DMS79 (cell line): ENCODE data around the gene ADGRF4.

Experiments used
- DNase-seq: peaks from one replicate; lab custom pipeline; 2025; lab: John Stamatoyannopoulos, UW

Gene ADGRF4, protein sequence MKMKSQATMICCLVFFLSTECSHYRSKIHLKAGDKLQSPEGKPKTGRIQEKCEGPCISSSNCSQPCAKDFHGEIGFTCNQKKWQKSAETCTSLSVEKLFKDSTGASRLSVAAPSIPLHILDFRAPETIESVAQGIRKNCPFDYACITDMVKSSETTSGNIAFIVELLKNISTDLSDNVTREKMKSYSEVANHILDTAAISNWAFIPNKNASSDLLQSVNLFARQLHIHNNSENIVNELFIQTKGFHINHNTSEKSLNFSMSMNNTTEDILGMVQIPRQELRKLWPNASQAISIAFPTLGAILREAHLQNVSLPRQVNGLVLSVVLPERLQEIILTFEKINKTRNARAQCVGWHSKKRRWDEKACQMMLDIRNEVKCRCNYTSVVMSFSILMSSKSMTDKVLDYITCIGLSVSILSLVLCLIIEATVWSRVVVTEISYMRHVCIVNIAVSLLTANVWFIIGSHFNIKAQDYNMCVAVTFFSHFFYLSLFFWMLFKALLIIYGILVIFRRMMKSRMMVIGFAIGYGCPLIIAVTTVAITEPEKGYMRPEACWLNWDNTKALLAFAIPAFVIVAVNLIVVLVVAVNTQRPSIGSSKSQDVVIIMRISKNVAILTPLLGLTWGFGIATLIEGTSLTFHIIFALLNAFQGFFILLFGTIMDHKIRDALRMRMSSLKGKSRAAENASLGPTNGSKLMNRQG

DNA sequence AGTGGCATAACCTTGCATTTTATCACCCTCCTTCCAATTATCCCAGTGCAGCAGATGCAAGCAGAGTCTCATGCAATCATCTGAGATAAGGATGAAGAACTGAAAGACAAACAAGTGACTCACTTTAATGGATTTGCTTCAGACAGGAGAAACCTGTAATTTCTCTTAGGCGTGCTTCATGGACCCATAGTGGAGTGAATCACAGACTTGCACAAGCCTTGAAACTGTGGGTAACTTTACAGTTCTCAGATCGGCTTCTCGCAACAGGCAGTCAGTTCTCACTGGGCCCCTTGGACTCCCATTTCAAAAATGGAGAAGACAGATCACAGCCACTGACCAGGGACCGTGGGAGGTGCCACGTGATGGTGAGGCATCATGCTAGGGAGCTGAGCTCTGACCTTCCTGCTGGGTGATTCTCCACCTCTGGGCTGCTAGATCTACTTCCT lies at the start of gene ADGRF4:
ADGRF4 (plus strand) TSS at position 239 of the 446 bp plus-strand sequence. CDS start 8,666 bp downstream, outside the sequence.
- no peak for DNase-seq

DNA sequence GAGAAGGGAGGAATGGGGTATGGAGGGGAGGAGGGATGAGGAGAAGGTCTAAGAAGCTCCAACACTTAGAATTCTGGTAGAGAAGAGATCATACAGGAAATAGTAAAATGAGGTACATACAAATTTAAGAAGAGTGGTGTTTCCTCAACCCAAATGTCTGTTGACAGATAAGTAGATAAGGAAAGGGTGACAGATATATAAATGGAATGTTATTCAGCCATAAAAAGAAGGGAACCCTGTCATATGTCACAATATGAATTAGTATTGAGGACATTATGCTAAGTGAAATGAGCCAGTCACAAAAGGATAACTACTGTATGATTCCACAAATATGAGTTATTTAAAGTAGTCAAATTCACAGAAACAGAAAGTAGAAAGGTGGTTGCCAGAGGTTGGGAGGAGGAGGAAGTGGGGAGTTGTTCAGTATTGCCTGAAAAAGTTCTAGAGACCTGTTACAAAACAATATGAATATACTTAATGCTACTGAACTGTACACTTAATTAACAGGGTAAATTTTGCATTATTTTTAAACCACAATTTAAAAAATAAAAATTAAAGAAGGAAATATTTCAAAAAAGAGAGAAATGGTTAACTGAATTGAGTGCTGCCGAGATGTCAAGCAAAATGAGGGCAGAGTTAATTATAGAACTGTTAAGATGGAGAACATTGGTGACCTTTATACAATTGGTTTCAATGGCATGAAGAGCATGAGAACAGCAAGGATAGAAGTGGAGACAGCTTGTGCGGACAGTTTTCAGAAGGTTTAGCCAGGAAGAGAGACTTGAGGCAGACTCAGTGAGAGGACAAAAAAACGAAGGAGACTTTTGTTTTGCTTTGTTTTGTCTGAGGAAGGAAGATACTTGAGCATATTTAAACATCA lies 47.6 kb upstream of the ADGRF4 start:
- DNase-seq: no peak

DNA sequence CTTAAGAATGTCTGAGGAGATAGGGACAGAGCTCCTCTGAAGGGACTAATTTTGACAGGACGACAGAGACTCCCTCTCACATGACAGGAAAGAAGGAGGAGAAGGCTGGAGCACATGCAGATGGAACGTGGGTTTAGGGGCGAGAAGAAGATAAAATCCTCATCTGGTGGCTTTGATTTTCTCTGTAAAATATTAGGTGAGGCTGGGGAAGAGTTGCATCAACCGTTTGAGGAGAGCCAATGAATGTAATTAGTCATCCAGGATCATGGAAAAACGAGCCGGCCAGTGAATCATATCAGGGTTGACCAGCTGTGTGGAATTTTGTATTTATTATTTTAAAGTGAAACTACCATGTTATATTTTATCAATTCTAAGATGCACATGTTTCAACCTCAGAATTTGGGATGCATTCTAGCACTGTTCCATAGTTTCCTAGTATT lies 46.9 kb upstream of the ADGRF4 start:
- DNase-seq: no peak

DNA sequence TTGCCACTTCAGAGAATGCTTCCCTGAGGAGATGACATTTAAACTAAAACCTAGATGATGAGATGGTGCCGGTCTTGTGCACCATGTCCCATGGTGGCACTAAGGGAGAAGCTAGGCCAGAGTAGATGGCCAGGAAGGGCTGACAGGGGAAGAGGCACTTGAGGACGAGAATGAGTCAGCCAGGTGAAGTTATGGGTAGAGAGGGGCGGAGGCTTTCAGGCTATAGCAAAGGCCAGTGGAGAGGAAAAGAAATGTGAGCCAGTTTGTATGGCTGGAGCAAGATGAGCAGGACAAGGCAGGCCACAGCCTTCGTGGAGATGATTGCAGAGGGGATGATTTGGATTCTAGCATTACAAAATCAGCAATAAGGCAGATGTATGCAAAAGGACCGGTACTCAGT lies 44.7 kb upstream of the ADGRF4 start:
- no peak for DNase-seq

DNA sequence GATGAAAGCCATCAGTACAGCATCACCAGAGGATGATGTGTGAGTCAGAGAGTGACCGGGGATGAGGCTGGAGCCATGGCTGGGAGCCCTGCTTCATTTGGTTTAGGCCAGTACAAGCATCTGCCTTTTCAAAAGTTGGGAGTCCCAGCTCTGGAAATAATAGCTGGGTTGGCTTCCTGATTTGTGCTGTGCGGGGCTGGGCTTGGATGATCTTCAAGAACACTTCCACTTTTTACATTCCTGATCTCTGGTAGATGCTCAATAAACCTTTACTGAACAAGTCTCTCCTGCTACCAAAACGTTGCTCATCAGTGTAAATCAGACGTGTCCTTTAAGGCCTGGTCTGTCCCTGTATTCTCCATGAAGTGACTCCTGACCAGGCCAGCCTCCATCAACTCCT lies 44.1 kb upstream of the ADGRF4 start:
- no peak for DNase-seq

DNA sequence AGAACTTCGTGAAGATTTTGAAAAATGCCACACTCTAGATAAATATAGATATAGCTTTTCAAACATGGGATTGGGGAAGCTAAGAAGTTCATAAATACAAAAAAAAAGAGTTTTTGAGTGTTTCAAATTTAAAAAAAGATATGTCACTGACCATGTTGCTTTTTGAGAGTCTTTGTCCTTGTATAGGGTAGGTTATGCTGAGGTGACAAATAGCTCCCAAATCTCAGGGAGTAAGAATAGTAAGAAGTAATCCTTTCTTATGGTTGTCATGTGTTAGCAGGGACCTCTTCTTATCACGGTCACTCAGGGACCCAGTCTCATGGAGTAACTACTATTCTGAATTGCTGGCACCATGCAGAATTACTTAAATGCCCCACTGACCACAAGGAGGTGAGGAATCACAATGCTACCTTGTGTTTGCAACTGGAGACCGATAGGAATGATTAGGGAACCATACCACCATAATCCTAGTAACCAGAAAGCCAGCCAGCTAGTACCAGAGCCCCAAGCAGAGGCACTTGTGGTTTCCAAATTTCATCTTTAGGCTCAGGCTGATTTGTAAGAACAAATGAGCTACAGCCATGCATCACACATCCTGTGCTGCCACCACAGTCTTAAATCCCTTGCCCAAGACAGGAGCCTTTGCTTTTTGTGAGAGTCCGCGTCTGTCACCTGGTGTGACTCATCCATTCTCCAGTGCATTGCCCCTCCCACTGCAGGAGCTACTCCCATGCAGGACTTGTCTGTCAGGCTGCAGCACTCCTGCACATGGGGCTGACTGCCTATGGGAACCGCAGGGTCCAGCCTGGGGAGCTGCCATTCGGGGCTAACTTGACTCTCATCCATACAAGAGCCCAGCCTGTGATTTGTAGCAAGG lies 42.4 kb upstream of the ADGRF4 start:
- DNase-seq: no peak

DNA sequence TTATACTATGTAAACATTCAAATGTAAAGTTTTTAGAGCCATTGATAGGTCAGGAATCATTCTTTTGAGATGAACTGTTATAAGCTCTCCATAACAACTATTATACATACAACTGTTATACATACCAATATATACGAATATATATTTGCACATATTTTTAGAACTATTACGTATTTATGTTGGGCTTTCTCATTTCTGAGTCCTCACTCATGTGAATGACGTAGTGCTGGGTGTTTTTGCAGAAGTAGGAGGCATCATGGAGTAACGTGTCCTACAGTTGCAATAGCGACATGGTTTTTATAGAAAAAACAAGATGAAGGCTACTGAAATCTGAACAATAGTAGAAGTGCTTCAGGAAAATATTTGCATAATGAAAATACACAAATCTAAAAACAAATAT lies 36.4 kb upstream of the ADGRF4 start:
- no peak for DNase-seq

DNA sequence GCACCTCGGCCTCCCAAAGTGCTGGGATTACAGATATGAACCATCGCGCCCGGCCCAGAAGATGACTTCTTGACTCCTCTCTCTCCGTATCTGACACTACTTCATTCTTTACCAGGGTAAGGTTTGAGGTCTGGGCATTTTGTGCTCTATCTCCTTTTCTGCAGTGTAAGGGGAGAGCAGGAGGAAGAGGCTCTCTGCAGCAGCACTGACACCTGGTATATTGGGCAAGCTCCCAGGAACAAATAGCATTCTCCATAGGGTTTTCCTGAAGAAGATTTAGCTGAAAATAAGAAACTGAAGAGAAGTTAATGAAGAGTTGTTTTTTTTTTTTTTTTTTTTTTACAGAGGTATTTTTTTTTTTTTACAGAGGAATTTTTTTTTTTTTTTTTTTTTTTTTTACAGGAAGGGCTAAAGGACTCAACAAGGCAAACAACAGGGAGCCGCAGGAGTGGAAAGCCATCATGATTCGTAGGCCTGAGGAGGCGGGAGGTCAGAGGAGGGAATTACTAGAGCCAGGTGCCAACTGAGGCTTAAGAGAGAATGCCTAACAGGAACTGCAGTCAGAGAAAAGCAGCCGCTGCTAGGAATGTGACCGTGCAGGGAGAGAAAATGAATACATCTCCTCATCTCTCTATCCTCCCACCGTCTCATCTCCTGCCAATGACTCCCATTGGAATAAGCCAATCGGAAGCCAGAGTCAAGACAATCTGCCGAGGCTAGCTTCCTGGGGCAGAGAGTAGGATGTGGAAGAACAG lies 34.7 kb upstream of the ADGRF4 start:
- no peak for DNase-seq

DNA sequence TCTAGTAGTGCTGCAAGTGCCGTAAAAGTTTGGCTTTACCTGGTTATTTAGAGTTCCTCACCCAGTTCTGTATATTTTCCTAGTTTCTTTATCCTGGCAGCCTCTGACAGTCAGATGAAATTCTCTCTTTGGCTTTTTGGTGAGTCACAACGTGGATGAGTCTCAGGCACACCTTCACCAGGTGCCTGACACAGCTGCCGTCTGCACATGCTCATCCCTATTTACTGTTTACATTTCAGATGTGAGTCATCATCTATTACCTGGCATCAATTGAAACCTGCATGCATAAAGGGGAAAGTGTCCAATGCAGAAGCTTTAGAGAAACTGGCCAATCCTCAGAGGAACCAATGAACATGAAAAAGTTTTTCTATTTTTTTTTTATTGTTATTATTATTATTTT lies 33.3 kb upstream of the ADGRF4 start:
- DNase-seq: no peak

DNA sequence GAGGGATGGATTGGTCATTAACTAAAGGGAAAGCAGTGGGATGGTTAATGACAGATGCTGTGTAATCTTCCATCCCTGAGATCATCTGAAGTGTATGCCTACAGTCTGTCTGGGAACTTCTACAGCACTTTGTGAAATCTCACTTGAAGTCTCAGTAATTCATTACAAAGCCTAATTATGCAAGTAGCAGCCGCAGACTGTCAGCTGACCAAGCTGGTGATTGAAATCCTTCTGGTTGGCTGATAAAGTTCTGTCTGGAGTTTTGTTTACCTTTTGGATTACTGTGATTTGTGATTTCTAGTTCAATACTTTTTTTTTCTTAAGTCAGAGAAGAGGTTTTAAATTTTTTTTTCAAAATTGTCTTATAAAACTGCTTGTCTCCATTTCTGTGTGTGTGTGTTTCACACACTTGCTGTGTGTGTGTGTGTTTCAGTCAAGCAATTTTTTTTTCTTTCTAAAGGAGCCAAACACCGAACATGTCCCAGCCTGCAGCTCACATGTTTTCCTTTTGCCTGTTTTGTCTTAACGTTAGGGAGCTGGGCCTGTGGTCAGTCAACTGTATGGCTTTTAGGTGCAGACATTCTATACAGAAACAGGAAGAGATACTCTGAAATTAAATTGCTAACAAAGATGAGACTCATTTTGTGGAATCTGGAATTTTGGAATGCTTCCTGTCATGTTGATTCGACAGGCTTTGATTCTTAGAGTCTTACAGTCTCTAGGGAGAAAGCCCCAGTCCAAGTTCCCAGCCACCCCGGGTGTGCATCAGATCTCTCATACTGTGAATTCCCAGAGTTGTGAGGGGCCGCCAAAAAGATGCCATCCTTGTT lies 28.5 kb upstream of the ADGRF4 start:
- DNase-seq: no peak

DNA sequence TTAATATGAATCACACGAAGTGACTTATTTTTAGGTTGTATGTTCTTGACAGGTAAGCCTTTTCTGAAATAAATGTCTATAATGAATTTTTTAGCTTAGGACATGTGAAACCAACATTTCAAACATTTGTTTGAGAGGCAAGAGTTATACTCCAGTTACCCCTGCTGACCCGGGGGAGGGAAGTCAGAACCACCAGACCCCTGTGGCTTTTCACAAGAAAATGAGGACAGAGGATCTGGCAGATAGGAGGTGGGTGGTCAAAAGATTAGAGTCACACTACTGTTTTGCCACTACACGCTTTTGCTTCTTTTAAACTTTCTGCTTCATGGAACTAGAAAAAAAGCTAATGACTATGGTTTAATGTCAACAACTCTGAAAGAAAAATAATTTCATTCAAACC lies 27.5 kb upstream of the ADGRF4 start:
- no peak for DNase-seq

DNA sequence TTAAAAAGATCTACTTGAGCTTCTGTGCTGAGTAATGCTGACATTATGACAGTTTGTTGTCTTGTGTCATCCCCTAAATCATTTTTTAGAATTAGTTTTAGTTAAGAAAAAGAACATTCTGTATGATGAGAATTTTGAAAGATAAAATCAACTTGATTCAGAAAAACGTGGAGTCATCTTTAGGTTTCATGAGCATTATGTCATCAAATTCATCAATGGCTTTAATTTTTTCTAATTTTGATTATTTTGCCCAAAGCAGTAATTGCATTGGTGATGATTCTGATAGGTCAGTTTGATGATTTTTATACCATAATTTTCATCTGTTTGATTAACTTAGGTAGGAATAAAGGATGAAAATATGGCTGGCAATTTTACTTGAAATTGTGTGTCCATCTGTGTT lies 26.6 kb upstream of the ADGRF4 start:
- DNase-seq: no peak

DNA sequence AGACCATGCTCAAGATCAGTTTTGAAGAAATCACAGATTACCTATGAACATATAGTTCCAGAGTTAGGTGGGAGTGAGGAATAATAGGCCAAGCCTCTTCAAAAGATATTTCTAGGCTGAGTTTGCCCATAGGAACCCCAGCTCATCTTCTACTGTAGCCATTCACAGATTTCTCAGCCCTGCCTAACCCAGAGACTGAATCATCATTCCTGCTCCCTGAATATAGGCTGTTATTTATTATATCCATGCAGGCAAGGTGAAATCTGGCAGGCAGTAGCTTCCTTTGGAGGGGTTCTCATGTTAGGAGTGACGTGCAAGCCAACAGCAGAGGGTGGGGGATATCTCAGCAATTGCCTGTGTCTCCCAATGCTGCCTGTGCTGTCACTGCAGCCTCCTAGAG lies 25.6 kb upstream of the ADGRF4 start:
- no peak for DNase-seq

DNA sequence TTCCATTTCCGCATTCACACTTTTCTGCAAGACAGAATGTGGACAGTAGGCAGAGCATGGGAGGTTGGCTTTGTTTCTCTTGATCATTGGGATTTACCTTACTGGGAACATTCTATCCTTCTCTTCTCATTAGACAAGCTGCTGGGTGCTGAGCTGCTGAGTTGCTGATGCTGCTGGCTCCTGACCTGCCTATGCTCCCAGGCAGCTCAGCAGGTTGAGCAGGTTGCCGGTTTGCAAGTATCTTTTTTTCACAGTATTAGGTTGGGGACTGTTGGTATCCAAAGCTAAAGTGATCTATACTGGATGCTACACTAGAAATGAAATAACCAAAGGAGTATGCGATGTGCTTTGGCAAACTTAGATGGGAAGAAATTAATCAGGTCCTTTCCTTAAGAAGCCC lies 23.7 kb upstream of the ADGRF4 start:
- no peak for DNase-seq

DNA sequence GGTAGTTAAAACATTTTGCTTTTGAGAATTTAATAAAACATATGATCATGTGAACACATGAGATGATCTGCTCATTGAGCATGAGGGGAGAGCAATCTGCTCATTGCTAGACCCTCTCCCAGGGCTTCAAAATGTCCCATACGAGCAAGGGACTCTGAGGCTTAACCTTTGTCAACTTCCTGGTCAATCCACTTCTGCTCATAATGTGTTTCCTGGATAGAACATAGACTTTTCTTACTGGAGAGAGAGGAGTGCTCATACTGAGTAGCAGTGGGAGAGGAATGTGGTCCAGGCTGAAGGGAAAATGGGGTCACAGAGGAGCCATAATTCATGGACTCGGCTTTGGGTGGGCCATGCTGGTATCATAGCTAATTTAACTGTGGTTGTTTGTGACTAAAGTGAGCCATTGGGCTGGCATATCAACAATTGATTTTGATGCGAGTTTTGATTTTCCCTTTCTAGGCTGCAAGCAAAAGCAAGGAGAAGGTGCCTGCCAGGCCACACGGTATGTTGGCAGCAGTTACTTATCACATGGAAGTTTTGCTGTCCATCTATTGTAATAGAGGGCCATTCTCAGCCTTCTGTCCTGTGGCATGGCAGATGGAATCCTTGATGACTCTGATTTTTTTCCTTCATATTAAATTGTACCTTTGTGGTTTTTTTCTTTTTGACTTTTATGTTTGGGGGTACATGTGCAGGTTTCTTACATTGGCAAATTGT lies 20.8 kb upstream of the ADGRF4 start:
- no peak for DNase-seq

DNA sequence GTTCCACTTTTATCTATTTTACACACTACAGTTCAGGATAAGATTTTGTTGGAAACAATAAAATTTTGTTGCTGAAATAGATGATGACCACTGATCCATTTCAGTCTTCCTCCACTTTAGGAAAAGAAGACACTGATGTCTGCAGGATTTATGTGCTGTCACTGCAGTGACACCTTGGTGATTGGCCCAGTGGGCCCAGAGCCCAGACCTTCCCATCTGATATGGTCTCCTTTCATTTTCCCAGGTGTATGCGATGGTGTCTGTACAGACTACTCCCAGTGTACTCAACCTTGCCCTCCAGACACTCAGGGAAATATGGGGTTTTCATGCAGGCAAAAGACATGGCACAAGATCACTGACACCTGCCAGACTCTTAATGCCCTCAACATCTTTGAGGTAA lies 19.6 kb upstream of the ADGRF4 start:
- no peak for DNase-seq

DNA sequence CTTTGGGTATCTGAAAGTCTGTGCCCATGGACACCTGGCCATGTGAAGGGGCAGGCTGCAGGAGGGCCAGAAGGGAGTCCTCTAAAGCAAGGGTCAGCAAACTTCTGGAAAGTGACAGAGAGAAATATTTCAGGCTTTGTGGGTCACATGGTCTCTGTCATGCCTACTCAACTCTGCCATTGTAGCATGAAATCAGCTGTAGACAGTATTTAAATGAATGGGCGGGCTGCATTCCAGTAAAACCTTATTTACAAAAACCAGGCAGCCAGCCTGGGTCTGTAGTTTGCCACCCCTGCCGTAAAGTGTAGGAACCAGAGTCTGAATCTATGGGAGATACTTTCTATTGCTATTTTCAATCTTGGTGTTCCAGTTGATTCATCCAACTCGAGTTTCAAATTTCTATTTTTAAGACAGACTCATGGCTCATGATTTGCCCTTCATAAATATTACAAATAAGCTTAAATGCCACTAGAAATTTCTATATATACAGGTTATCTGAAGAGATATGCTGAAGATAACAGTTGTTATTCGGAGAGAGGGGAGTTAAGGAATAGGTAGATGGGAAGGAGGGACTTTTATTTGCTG lies 19.0 kb upstream of the ADGRF4 start:
- no peak for DNase-seq

DNA sequence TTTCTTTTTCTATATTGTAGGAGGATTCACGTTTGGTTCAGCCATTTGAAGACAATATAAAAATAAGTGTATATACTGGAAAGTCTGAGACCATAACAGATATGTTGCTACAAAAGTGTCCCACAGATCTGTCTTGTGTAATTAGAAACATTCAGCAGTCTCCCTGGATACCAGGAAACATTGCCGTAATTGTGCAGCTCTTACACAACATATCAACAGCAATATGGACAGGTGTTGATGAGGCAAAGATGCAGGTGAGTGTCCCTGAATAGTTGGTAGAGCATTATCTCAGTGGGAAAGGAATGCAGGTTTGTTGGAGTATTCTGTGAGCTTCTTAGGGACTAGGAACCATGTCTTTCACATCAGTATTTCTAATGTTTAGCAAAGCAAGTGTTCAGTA lies 18.3 kb upstream of the ADGRF4 start:
- DNase-seq: no peak

DNA sequence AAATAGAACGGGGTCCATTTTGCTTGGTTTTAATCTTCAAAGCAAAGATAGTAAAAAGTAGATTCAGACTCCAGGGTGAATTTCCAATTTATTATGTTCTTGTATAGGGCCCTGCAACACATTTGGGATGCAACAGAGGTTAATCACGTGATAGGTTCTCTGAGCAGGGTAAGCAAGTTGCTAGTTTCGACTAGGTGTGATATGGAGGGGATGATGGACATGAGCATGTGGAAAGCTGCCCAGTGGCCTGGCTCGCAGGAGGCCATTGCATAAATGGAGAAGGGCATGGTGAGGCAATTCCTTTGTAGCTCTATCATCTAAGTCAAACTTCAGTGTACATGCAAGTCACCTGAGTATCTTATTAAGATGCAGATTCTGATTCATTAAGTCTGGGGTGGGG lies 17.7 kb upstream of the ADGRF4 start:
- no peak for DNase-seq
